ENCODE results near the gene MDM1. TPM values are rescaled to one million over a fixed set of nuclear protein-coding genes. Genes with fewer than 3 reads are reported as not detected.

Gene MDM1
- total RNA-seq, 1 donor from 2014 or later = 26.2 TPM

- TF ChIP-seq, protein P1, sequence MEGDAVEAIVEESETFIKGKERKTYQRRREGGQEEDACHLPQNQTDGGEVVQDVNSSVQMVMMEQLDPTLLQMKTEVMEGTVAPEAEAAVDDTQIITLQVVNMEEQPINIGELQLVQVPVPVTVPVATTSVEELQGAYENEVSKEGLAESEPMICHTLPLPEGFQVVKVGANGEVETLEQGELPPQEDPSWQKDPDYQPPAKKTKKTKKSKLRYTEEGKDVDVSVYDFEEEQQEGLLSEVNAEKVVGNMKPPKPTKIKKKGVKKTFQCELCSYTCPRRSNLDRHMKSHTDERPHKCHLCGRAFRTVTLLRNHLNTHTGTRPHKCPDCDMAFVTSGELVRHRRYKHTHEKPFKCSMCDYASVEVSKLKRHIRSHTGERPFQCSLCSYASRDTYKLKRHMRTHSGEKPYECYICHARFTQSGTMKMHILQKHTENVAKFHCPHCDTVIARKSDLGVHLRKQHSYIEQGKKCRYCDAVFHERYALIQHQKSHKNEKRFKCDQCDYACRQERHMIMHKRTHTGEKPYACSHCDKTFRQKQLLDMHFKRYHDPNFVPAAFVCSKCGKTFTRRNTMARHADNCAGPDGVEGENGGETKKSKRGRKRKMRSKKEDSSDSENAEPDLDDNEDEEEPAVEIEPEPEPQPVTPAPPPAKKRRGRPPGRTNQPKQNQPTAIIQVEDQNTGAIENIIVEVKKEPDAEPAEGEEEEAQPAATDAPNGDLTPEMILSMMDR (conservative IDR thresholded peaks at IDR 0.05) = no peak
- H3K4me1 Mint-ChIP-seq = peaks cover 32% of the 10 kb centered on the region
- H3K36me3 Mint-ChIP-seq (ENCODE audit: low read depth) = no peaks in the 10 kb centered on the region
- no peak for DNase-seq (ENCODE audit: low read depth, low spot score)
- H3K27me3 Mint-ChIP-seq (ENCODE audit: low read depth) = peaks cover 14% of the 10 kb centered on the region
- no peaks in the 10 kb centered on the region for H3K9me3 Mint-ChIP-seq
- no peak overlapping the region for H3K27ac Mint-ChIP-seq (ENCODE audit: unreplicated experiment)
- H3K4me3 Mint-ChIP-seq = peak overlapping the region; percentile 91
Measured at GRCh38 chr12:68331500-68331868, 678 bp downstream of the MDM1 start.

DNA sequence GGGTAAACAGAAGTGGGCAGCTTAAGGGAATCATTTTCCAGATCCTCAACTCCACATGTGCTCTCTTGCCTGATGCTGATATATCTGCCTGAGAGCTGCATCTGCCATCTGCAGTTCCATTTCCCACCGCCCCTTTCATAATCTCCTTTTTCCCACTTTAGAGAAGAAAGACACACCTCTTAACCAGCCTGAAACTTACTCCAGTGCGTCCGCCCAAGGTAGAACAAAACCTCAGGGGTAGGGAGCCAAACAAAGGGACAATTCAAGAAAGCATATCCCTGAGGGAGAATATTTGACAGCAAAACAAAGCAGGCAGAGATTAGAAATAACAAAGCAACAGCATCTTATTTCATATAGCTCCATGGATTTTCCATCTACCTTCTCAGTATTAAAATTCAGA, 4.3 kb downstream of the MDM1 start:
- no peaks in the 10 kb centered on the region for H3K27me3 Mint-ChIP-seq (ENCODE audit: low read depth)
- TF ChIP-seq, protein P1 (conservative IDR thresholded peaks at IDR 0.05) = no peak
- no peaks in the 10 kb centered on the region for H3K9me3 Mint-ChIP-seq
- H3K36me3 Mint-ChIP-seq (ENCODE audit: low read depth) = no peaks in the 10 kb centered on the region
- H3K27ac Mint-ChIP-seq (ENCODE audit: unreplicated experiment) = no peak overlapping the region
- no peak for DNase-seq (ENCODE audit: low read depth, low spot score)
- peak overlapping the region; percentile 42 for H3K4me3 Mint-ChIP-seq
- H3K4me1 Mint-ChIP-seq = peaks cover 35% of the 10 kb centered on the region

- DNase-seq (ENCODE audit: low read depth, low spot score) = no peak
- Mint-ChIP-seq H3K4me3 (no peak overlapping the region), H3K9me3 (no peaks in the 10 kb centered on the region), H3K27me3 (ENCODE audit: low read depth) (no peaks in the 10 kb centered on the region), H3K4me1 (peaks cover 30% of the 10 kb centered on the region), H3K27ac (ENCODE audit: unreplicated experiment) (no peak overlapping the region), H3K36me3 (ENCODE audit: low read depth) (no peaks in the 10 kb centered on the region)
- TF ChIP-seq, protein P1 (conservative IDR thresholded peaks at IDR 0.05) = no peak
Measured at GRCh38 chr12:68326716-68327115, 5.4 kb downstream of the MDM1 start.

DNA sequence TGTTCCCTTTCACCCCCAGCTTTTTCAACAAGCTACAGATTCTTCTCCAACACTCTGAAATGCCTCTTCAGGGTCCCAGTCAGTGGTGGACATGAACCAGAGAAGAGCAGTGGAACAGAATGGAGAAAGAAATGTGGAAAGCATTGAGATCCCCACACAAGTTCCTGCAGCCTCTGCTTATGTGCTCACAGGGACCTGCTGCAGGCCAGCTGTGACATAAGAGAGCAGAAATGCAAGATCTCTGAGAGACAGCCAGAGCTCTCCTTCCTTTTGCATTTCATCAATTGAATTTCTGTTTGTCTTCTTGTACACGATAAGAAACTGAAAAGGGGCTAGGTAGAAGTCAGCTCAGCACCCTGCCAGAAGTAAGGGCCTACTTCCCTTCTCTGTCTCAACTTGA, 6.2 kb downstream of the MDM1 start:
- no peak overlapping the region for H3K4me3 Mint-ChIP-seq
- DNase-seq (ENCODE audit: low read depth, low spot score) = no peak
- H3K36me3 Mint-ChIP-seq (ENCODE audit: low read depth) = no peaks in the 10 kb centered on the region
- H3K27me3 Mint-ChIP-seq (ENCODE audit: low read depth) = no peaks in the 10 kb centered on the region
- TF ChIP-seq, protein P1 (conservative IDR thresholded peaks at IDR 0.05) = no peak
- no peaks in the 10 kb centered on the region for H3K9me3 Mint-ChIP-seq
- peaks cover 23% of the 10 kb centered on the region for H3K4me1 Mint-ChIP-seq
- H3K27ac Mint-ChIP-seq (ENCODE audit: unreplicated experiment) = no peak overlapping the region

DNA sequence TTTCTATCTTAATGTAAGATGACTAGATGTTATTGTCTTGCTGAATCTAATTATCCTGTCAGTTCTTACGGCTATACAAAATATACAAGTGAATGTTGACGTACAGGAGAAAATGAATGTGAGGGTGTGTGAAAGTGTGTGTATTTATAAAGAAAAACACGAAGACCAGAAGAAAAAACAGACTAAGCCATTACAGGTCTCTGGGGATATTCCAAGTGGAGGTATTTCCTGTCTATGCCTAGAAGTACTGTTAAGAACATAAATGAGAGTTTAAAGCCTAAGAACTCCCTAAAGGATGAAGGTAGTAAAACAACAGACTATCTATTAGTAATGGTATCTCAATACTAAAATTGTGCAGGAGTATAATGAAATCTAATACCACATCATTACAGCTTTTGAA, 7.6 kb downstream of the MDM1 start:
- TF ChIP-seq, protein P1 (conservative IDR thresholded peaks at IDR 0.05) = no peak
- no peak overlapping the region for H3K27ac Mint-ChIP-seq (ENCODE audit: unreplicated experiment)
- no peak for DNase-seq (ENCODE audit: low read depth, low spot score)
- no peaks in the 10 kb centered on the region for H3K27me3 Mint-ChIP-seq (ENCODE audit: low read depth)
- H3K4me3 Mint-ChIP-seq = no peak overlapping the region
- no peaks in the 10 kb centered on the region for H3K9me3 Mint-ChIP-seq
- H3K4me1 Mint-ChIP-seq = peaks cover 24% of the 10 kb centered on the region
- H3K36me3 Mint-ChIP-seq (ENCODE audit: low read depth) = no peaks in the 10 kb centered on the region

DNA sequence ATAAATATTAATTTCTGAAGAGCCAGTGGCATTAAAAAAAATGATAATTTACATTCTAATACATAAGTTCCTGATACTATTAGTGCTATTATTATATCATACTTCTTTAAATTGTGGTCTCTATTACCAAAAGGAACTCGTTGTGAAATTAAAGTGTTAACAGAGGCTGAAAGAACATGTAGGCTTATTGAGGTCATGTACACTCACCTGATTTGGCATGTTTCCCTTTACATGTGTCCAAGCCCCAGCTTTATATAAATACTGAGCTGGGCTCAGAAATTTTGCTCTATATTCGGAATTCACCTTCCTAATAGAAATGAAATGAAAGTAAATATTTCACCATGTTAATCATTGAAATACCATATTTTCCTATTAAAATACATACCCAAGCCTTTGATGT, 11.0 kb downstream of the MDM1 start:
- Mint-ChIP-seq H3K27me3 (ENCODE audit: low read depth) (no peaks in the 10 kb centered on the region), H3K27ac (ENCODE audit: unreplicated experiment) (no peak overlapping the region)
- TF ChIP-seq, protein P1 (conservative IDR thresholded peaks at IDR 0.05) = no peak

More for the DNA sequence above, 11.0 kb downstream of the MDM1 start:
- peaks cover 10% of the 10 kb centered on the region for H3K4me1 Mint-ChIP-seq
- no peak for DNase-seq (ENCODE audit: low read depth, low spot score)
- H3K36me3 Mint-ChIP-seq (ENCODE audit: low read depth) = peaks cover 2% of the 10 kb centered on the region
- no peak overlapping the region for H3K4me3 Mint-ChIP-seq
- no peaks in the 10 kb centered on the region for H3K9me3 Mint-ChIP-seq
